Stimulated activated CD8-positive, alpha-beta memory T cell treated with anti-CD3 and anti-CD28 coated beads, Interleukin-4, amount 100 ng/mL, for 4 hours (primary cell): ENCODE measurements around the gene TUG1.

Experiments
- DNase-seq, 2 donors: peaks; one replicate each; pipeline ENCODE4 v3.0.0-alpha.2; 2020; ENCODE audit warnings: low read depth in 2 of 2, low spot score in 1 of 2

TUG1 gene

GRCh38 chr22:30947173-30947815 is 21.8 kb upstream of the TUG1 start:
- DNase-seq = no peak

DNA sequence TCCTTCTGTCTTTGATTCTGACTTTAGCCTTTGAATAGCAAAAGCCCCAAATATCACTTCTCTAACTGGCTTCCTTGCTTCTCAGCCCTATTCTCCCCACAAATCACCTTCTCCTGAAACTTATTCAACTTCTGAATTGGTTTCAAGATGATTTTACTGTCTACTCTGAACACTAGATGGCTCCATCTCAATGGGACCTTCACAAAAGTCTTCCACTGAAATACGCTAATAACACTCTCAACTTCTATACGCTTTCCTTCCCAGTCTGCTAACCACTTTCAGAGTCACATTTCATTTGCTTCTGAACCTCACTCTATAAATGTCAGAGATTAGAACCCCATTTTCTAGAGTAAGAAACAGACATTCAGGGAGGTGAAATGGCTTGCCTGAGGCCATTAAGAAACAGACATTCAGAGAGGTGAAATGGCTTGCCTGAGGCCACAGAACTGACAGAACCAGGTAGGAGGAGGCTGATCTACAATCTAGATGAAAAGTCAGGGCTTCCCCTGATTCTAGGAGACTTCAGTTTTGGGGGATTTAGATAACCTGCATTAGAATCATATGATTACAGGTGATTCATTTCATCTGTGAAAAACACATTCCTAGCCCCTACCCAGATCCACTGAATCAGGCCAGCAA is 21.1 kb upstream of the TUG1 start:
- DNase-seq = no peak

DNA sequence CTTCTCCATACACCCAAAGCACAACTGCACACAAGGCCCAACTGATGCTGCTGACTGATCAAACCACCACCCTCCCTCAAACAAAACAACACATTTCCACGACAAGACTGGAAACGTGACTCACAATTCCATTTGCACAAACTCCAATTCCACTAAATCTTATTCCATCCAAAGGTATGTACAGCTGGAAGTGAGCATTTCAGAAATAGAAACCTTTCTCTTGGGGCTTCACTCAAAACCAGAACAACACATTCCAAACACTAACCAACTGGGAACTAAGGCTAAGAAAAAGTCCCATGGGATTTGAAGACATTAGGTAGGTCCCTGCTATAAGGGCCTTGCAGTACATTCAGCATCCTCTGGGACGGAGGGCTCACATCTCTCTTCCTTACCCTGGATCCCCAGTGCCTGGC is 20.1 kb upstream of the TUG1 start:
- DNase-seq = no peak

GRCh38 chr22:30949934-30950660 is 19.0 kb upstream of the TUG1 start:
- no peak for DNase-seq

DNA sequence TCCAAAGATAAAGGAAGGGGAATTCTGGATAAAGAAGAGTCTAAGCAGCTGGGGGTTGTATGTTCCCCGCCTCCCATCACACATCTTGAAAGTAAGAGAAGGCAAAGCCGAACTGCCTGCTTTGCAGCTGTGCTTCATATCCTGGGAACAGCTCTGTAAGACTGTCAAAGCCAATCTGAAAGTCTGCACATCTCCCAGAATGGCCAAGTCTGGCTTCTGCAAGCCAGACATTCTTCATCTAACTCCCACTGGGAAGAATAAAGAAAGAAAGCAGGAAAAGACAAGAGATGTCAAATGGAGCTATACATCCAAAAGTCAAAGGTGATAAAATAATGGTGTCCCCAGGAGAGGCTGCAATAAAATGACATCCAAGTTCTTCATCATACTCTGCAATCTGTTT is 15.9 kb upstream of the TUG1 start:
- no peak for DNase-seq

- no peak for DNase-seq
Observed at GRCh38 chr22:30955153-30955552, 13.9 kb upstream of the TUG1 start.

- no peak for DNase-seq
Observed at GRCh38 chr22:30964858-30965257, 4.2 kb upstream of the TUG1 start.

DNA sequence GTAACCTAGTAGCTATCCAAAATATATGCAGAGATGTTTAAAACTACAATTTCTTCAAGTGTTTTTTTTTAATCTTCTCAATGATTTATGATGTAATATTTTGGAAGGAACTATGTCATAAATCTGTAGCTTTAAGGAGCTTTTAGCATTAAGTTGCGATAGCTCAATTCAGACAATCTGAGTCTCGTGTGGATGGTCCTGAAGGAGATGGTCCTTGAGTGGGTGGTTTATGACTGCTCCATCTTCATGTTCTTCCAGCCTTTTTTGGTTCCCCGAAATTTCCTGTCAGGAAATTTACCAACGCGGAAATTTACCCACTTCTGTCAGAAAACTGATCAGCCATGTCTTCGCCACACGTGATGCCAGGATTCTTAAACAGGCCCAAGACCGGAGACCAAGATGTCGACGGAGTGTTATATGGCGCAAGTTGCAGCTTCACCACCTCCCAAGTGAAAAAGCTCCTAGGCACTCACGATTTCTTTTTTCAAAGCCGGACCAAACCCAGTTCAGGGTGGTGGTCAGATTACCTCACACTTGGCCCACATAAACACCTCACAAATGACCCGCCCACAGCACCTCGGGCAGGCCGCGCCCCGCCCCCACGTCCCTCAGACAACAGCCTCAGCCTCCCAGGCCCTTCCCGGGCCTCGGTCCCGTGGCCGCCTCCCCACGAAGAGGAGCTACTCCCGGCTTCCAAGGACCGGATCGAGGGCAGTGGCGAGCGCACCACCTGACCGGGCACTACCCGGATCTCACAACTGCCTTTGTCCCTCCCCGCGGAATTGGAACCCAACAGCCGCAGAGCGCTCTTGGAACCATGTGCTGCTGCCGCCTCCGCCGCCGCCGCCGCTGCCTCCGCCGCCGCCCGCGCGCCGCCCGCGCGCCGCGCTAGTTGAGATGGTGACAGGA is 796 bp upstream of the TUG1 start, which contains the start of gene MORC2:
MORC2 (minus strand) TSS at position 760 of the 909 bp plus-strand sequence. CDS start 885 bp downstream, outside the sequence.
- no peak for DNase-seq

DNA sequence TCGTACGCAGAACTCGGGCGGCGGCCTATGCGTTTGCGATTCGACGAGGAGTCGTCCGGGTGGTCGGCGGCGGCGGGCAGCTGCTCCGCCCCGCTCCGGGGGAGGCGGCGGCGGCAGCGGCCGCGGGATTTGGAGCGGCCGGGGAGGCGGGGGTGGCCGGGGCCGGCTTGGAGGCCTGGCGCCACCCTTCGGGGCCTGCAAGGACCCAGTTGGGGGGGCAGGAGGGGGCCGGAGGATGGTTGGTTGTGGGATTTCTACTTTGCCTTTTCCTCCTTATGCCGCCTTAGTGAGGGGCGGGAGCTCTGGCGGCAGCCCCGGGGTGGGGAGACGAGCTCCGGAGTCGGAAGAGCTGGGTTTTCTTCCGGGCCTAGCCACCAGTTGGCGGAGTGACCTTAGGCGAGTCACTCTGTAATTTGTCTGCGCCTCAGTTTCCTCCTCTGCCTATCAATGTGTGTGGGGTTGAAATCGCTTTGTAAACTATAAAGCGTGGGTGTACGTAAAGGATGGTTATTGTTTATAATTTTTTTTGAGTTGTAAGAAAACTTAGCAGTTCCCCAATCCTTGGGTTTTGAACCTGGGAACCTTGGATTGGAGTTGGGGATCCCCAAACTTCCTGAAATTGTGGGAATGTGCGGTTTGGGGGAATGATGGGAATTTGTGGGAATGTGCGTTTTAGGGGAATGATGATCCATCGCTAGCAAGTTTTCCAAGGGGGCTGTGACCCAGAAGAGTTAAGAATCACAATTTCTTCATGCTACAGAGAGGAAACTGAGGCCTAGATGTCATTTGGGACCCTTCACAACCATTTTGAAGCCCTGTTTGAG is 679 bp downstream of the TUG1 start:
- DNase-seq = no peak

- no peak for DNase-seq
Observed at GRCh38 chr22:30970356-30970746, 1.3 kb downstream of the TUG1 start.

DNA sequence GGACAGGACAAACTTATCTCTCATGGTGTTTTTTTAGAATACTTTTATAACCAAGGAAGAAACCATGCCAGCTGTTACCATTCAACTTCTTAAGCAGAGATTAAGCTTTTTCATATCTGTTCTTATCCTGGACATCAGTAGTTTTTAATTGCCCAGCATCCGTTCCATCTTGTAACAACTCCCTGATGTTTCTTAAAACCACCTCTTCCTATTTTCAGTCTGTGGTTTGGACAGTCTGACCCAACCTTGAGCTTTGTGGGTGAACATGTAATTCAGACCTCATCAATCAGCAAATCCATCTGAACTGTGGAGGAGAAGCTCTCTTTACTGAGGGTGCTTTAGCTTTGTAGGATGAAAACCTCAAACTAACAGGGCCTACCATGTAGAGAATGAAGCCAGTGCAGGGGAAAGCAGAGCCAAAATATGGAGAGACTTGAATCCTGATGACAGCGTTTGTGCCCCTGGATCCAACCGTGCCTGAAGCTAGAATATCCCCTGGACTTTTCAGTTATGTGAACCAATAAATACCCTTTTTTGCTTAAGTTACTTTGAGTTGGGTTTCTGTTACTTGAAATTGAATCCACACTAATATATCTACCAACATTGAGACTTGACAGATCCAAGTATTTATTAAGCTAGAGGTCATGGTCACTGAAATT is 9.4 kb downstream of the TUG1 start:
- DNase-seq = no peak

DNA sequence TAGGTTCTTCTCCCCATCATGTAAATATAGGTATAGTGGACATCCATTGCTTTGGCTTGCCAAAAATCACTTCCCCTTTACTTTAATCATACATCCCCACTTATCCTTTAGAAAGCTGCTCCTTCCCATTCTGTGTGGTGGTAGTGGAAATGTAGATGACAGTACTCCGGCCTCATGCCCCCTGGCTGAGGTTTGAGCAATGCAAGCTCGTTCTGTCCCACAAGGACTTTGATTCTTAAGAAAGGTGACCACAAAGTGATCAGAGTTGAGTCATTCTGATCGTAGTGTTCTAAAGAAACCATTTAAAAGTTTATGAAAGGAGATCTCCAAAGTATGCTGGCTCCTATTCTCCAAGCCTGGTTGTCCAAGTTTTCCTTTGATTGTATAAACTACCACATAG is 10.9 kb downstream of the TUG1 start:
- DNase-seq = no peak

- DNase-seq = no peak
Observed at GRCh38 chr22:30982512-30982911, 13.4 kb downstream of the TUG1 start.

GRCh38 chr22:30984317-30984716 is 15.3 kb downstream of the TUG1 start:
- no peak for DNase-seq

GRCh38 chr22:30985561-30986208 is 16.6 kb downstream of the TUG1 start:
- DNase-seq = no peak

GRCh38 chr22:30989474-30989873 is 20.4 kb downstream of the TUG1 start:
- DNase-seq = no peak

DNA sequence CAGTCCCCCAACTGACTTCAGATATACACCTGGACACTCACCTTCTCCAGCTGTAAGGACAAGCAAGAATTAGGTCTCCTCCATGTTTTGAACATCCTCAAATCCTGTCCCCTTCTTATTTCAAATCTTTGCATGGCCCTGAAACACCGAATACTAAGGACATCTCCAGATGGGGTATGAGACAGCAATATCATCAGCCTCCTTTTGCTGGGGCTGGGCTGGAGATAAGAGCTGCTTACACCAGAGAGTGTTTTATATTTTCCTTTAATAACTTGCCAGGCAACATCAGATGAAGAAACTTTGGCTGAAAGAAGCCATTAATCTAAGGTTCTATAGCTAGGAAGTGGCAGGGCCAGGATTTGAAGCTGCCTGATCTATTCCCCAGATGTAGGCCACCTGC is 21.6 kb downstream of the TUG1 start:
- DNase-seq = no peak

DNA sequence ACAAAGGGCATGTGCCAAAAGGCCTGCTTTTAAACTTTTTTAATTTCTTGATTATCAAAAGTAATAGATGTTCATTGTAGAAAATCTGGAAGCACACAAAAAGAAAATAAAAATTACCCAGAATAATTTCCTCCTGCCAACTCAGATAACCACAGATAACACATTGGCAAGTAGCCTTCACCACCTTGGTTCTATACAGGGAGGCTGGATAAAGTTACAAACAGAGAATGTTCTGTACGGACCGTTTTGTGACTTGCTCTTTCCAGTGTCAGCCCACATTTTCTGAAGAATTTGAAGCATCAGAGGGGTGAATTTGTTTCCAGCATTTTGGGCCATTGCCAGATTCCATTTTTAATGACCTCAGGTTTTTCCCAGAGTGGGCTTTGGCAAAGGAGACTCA is 23.5 kb downstream of the TUG1 start:
- no peak for DNase-seq

DNA sequence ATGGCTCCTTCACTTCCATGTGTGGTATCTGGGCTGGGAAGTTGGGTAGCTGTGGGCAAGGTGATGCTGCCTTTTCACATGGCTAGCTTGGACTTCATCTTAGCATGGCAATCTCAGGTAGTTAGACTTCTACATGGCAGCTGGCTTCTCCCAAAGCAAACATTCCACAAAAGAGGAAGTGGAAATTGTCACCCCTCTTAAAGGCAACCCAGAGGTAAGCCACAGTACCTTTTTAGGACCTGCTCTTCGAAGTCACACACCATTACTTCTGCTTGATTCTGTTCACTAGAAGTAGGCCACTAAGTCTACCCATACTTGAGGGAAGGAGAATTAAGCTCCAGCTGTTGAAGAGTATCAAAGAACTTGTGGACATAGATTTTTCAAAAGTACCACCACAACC is 25.9 kb downstream of the TUG1 start:
- DNase-seq = no peak
